GM18858 (cell line): ENCODE measurements around the gene ZNF862.

Source experiments
- ATAC-seq: cut with Tn5 transposase; IDR thresholded peaks from one replicate; pipeline ENCODE4 v1.9.1; 2021; ENCODE audit not compliant: unreplicated experiment

ZNF862 gene

DNA sequence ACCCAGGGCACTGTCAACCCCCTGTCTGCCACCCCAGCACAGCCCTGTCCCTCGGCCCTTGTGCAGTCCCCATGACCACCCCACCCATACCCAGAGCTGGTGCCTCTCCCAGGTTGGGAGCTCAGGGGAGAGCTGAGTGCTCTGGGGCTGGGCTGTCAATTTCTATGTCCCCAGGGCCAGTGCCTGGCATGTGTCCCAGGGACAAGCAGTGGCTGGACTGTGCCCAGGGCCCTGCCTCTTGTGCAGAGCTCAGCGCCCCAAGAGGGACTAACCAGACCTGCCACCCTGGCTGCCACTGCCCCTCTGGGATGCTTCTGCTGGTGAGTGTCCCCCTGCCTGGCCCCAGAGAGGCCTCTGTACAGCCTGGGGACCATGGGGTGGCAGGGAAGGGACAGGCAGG, 29.0 kb upstream of the ZNF862 start:
- ATAC-seq, result no peak

GRCh38 chr7:149811221-149811620, 27.0 kb upstream of the ZNF862 start:
- no peak for ATAC-seq

DNA sequence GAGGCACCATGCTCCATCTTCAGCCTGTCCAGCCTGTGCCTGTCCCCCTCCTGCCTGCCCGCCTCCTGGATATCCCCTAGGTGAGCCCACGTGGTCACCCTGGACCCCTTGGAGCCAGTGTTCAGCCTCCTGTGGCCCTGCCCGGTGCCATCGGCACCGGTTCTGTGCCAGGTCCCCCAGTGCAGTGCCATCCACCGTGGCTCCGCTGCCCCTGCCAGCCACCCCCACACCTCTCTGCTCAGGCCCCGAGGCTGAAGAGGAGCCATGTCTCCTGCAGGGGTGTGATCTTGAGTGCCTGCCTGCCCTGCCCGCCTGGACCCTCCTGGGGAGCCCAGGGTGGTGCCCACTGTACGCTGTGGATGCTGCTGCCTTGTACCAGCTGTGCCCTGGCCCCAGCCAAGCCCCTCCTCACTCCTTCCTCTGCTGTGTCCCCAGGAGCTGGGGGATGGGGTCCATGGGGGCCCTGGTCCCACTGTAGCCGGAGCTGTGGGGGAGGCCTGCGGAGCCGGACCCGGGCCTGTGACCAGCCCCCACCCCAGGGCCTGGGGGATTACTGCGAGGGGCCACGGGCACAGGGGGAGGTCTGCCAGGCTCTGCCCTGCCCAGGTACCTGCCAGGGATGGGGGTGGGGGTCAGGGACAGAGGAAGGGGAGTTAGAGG, 26.2 kb upstream of the ZNF862 start:
- no peak for ATAC-seq

DNA sequence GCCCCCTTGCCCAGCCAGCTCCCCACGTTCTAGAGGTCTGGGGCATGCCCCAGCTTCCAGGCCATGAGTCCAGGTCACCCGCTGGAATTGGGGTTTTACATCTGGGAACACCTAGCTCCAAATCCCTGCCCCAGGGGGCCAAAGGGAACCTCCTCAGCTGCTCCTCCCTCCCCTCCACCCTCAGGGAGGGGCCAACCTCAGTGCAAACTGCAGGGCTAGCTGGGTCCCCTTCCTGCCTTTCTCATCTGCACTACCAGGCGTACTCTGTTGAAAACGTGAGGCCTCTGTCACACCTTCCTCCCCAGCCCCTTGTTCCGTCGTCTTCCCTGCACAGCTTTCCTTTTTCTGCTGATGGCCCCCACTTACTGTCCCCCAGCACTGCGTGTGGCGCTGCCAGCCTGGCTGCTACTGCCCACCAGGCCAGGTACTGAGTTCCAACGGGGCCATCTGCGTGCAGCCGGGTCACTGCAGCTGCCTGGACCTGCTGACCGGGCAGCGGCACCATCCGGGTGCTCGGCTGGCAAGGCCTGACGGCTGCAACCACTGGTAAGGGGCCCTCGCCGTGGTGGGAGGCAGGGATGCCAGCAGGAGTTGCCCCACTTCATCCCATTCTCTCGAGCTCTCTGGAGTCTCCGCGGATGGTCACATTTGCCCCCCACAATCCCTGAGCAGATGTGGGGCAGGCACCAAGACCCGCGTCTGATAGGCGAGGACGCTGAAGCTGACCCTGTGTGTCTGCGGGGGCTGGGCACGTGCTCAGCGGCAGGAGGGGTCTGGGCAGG, 24.7 kb upstream of the ZNF862 start:
- no peak for ATAC-seq

DNA sequence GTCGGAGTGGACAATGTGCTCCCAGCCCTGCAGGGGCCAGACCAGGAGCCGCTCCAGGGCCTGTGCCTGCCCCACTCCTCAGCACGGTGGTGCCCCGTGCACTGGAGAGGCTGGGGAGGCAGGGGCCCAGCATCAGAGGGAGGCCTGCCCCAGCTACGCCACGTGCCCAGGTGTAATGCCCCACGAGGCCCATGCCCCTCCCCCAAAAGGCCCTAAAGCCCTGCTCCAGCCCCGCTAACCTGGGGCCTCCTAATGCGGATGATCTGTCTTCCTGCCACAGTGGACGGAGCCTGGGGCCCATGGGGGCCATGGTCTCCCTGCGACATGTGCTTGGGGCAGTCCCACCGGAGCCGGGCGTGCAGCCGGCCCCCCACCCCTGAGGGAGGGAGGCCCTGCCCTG, 23.7 kb upstream of the ZNF862 start:
- ATAC-seq, result no peak

DNA sequence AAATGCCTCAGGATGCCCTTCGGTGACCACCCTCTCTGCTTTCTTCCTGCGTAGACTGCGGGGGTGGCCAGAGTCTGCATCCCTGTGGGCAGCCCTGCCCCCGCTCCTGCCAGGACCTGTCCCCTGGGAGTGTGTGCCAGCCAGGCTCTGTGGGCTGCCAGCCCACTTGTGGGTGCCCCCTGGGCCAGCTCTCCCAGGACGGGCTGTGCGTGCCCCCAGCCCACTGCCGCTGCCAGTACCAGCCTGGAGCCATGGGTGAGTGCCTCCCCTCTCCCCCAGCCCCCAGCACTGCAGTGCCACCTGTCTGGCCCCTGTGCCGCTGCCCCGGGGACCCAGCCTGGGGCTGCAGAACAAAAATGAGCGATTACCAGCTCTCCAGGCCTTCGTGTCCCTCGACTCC, 23.1 kb upstream of the ZNF862 start:
- no peak for ATAC-seq

- no peak for ATAC-seq
Observed at GRCh38 chr7:149815661-149816266, 22.4 kb upstream of the ZNF862 start.

DNA sequence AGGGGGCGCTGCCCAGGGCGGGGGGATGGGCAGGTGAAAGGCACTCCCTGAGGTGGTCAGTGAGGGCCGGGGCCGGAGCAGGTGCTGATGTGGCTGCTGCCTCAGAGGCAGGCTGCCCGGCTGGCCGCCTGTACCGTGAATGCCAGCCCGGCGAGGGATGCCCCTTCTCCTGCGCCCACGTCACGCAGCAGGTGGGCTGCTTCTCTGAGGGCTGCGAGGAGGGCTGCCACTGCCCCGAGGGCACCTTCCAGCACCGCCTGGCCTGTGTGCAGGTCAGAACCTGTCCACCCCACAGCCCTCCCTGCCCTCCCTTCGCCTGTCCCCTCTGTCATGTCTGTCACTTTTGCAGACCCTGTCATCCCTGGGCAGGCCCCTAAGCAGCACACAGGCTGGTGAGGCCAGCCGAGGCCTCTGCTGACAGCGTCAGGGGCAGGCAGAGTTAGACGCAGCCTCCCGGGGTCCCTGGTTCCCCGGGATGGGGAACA, 21.9 kb upstream of the ZNF862 start:
- ATAC-seq, result no peak

DNA sequence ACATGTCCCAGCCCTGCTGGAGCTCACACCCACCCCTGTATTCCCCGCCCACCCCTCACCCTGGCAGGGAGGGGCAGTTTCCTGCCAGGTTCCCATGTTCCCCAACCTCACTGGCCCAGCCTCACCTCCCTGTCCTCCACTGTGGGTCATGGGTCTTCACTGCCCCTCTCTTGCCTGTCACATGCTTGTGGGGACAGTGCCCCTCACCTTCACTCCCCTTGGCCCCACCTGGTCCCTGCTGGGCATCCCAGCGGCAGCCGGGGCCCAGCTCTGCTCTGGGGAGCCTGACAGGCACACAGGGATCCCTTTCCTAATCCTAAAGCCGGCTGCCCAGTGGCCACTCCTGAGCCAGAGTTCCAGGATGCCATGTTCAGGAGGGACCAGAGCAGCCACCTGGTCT, 21.4 kb upstream of the ZNF862 start:
- ATAC-seq, result no peak

DNA sequence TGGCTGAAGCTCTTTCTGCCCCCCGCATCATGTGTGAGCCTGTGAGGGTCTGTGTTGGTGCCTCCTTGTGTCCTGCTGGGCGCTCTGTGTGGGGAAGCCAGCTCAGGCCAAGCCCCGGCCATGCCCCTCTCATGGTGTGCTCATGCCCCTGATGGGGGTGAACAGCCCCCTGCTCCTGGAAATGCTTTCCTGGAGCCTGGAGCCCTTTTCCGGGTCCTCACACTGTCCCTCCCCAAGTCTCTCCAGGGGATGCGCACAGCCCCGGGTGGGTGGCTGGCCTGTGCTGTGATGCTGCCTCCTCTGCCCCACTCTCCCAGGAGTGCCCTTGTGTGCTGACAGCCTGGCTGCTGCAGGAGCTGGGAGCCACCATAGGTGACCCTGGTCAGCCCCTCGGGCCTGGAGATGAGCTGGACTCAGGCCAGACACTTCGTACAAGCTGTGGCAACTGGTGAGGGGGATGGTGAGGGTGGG, 20.8 kb upstream of the ZNF862 start:
- ATAC-seq, result no peak

DNA sequence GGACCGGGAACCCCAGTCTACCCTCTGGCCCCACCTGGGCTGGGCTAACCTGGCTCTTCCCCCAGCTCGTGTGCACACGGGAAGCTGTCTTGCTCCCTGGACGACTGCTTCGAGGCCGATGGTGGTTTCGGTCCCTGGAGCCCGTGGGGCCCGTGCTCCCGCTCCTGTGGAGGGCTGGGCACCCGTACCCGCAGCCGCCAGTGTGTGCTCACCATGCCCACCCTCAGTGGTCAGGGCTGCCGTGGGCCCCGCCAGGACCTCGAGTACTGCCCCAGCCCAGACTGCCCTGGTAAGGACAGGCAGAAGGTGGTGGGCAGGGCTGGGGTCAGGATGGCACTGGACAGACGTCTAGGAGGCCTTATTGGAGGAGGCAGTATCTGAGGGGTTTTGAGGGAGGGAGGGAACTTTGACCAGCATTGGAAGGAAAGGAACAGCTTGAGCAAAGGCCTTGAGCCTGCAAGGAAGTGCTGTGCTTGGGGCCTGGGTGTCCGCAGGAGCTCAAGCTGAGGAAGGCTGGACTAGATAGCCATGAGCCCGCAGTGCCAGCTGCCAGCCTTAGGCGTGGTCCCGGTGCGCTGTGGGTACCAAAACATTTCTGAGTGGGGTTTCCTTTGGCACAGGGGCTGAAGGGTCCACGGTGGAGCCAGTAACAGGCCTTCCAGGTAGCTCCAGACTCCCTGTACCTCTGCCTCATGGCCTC, 20.2 kb upstream of the ZNF862 start:
- ATAC-seq, result no peak

DNA sequence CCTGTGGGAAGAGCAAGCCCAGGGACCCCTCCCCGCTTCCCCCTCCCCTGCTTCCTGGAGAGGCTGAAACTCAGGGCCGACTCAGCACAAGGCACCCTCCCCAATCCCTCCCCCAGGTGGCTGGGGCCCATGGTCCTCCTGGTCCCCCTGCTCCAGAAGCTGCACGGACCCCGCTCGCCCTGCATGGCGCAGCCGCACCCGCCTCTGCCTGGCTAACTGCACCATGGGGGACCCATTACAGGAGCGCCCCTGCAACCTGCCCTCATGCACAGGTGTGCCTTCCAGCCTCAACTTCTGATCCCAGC, 19.7 kb upstream of the ZNF862 start:
- ATAC-seq, result no peak

GRCh38 chr7:149819141-149819960, 18.8 kb upstream of the ZNF862 start:
- ATAC-seq, result no peak

GRCh38 chr7:149819961-149820340, 18.2 kb upstream of the ZNF862 start:
- no peak for ATAC-seq

- no peak for ATAC-seq
Observed at GRCh38 chr7:149820622-149821190, 17.5 kb upstream of the ZNF862 start.

DNA sequence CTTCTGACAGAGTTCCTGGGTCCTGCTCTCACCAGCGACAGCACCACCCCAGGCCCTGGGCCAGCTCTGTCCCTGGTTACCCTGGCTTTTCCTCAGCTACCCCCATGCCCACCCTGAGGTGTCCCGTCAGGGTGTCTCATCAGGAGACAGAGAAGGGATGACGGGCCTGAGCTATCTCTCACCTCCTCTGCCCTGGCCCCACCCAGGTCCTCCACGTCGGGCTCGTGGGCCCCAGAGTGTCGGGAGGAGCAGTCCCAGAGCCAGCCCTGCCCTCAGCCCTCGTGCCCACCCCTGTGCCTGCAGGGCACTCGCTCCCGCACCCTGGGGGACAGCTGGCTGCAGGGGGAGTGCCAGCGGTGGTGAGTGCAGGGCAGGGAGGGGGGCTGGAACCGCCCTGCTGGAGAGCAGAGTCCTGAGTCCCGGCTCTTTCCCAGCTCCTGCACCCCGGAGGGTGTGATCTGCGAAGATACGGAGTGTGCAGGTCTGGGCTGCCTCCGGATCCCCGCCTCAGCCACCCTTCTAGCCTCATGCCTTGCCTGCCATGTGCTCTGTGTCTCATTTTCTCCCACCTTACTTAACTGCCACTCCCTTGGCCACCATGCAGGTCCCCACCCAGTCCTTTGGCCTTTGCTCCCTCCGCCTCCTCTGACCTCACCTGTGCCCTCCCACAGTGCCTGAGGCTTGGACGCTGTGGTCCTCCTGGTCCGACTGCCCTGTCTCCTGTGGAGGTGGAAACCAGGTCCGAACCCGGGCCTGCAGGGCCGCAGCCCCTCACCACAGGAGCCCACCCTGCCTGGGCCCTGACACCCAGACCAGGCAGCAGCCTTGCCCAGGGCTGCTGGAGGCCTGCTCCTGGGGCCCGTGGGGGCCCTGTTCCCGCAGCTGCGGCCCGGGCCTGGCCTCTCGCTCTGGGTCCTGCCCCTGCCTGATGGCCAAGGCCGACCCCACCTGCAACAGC, 16.7 kb upstream of the ZNF862 start:
- no peak for ATAC-seq

DNA sequence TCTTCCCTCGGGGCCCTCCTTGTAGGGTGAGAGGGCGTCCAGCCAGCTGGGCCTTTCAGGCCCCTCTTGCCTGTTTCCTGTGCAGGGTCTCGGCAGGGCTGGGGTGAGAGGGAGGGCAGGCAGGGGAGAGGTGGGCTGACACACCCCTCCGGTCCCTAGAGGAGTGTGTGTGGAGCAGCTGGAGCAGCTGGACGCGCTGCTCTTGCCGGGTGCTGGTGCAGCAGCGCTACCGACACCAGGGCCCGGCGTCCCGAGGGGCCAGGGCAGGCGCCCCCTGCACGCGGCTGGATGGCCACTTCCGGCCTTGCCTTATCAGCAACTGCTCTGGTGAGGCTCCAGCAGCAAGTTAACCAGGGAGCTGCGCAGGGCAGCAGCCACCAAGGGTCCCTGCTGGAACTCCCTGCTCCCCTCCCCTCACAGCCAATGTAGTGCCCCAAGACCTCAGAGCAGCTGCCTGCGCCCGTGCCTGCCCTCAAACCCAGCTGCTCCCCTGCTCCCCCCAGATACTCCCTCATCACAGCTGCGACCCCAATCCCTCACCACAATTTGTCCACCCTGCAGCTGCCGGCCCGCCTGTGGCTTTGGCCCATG, 15.7 kb upstream of the ZNF862 start:
- no peak for ATAC-seq

DNA sequence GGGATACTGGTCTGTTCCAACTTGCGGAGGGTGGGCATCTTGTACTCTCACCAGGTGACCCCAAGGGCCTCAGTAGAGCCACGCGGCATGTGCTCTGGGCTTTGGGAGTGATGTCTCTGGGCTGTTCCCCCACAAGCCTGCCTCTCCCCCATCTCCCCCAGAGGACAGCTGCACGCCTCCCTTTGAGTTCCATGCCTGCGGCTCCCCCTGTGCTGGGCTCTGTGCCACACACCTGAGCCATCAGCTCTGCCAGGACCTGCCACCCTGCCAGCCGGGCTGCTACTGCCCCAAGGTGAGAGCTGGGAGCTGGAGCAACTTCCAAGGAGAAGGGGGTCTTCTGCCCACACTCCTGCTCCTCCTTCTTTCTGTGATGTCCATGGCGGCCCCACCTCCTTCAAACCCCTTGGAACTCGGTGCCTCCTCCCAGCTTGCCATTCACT, 15.0 kb upstream of the ZNF862 start:
- ATAC-seq, result no peak

GRCh38 chr7:149823631-149824199, 14.5 kb upstream of the ZNF862 start:
- no peak for ATAC-seq
